Neural crest cell (in vitro differentiated cells): ENCODE results near the gene NOL9. TPM values are rescaled to one million over a fixed set of nuclear protein-coding genes. Genes with fewer than 3 reads are reported as not detected.
A peak's percentile ranks its signal among the peaks of the same experiment; 100 is the strongest.

ENCODE experiments used
- DNase-seq: peaks from one replicate; pipeline ENCODE4 v3.0.0; 2021; ENCODE audit warnings: low read depth, mixed read lengths, low spot score
- H3K27ac Mint-ChIP-seq: one replicate; pipeline ENCODE4 v1.8.0; 2021; ENCODE audit warnings: mild to moderate bottlenecking, mixed read lengths; ENCODE audit not compliant: unreplicated experiment
- H3K27me3 Mint-ChIP-seq: 2 replicates; pipeline ENCODE4 v1.8.0; 2021; ENCODE audit warnings: low read depth, mild to moderate bottlenecking, mixed read lengths
- H3K36me3 Mint-ChIP-seq: 2 replicates; pipeline ENCODE4 v1.8.0; 2021; ENCODE audit warnings: low read depth, mild to moderate bottlenecking, mixed read lengths
- H3K4me1 Mint-ChIP-seq: 2 replicates; pipeline ENCODE4 v1.8.0; 2021; ENCODE audit warnings: mixed read lengths
- H3K4me3 Mint-ChIP-seq: one replicate; pipeline ENCODE4 v1.8.0; 2021; ENCODE audit warnings: mild to moderate bottlenecking, mixed read lengths
- H3K9me3 Mint-ChIP-seq: 2 replicates; pipeline ENCODE4 v1.8.0; 2021; ENCODE audit warnings: mixed read lengths
- total RNA-seq: library from RNA; stranded (reverse); gene quantifications from 2 replicates; pipeline ENCODE4 v1.2.1, GENCODE V29; 2021
- TF ChIP-seq, protein P1 (sequence below): fragments of 200-600 bp; sonication (generic); conservative IDR thresholded peaks from 2 replicates; pipeline ENCODE4 v1.5.0; 2021; ENCODE audit warnings: antibody characterized with exemption, mild to moderate bottlenecking

Gene NOL9
- total RNA-seq, 1 donor from 2014 or later = 47.2 TPM

- peak overlapping the region; percentile 85 for H3K4me3 Mint-ChIP-seq
- H3K27me3 Mint-ChIP-seq = no peaks in the 10 kb centered on the region
- TF ChIP-seq, protein P1, sequence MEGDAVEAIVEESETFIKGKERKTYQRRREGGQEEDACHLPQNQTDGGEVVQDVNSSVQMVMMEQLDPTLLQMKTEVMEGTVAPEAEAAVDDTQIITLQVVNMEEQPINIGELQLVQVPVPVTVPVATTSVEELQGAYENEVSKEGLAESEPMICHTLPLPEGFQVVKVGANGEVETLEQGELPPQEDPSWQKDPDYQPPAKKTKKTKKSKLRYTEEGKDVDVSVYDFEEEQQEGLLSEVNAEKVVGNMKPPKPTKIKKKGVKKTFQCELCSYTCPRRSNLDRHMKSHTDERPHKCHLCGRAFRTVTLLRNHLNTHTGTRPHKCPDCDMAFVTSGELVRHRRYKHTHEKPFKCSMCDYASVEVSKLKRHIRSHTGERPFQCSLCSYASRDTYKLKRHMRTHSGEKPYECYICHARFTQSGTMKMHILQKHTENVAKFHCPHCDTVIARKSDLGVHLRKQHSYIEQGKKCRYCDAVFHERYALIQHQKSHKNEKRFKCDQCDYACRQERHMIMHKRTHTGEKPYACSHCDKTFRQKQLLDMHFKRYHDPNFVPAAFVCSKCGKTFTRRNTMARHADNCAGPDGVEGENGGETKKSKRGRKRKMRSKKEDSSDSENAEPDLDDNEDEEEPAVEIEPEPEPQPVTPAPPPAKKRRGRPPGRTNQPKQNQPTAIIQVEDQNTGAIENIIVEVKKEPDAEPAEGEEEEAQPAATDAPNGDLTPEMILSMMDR = no peak
- no peak overlapping the region for H3K27ac Mint-ChIP-seq
- H3K36me3 Mint-ChIP-seq = no peaks in the 10 kb centered on the region
- DNase-seq = no peak
- no peaks in the 10 kb centered on the region for H3K9me3 Mint-ChIP-seq
- H3K4me1 Mint-ChIP-seq = peaks cover 19% of the 10 kb centered on the region
Observed at GRCh38 chr1:6483017-6483760, 71.1 kb downstream of the NOL9 start.

DNA sequence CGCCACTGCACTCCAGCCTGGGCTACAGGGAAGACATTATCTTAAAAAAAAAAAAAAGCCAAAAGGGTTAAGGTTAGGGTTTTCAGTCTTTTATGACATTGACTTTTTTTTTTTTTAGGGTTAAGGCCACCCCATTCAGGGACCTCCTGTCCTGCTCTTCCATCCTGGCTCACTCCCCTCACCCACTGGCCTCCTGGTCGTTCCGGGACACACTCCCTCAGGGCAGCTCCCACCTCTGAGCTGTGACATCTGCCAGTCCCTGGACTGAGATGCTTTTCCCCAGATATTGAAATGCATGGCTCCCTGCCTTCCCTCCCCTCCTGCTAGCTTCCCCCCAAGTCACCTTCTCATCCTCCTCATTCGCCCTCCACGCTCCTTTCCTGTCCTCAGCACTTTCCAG, 72.5 kb downstream of the NOL9 start:
- Mint-ChIP-seq H3K9me3 (no peaks in the 10 kb centered on the region), H3K27me3 (no peaks in the 10 kb centered on the region), H3K4me1 (peaks cover 25% of the 10 kb centered on the region), H3K36me3 (no peaks in the 10 kb centered on the region), H3K27ac (no peak overlapping the region), H3K4me3 (peak overlapping the region; percentile 28)
- no peak for DNase-seq
- TF ChIP-seq, protein P1 = no peak

DNA sequence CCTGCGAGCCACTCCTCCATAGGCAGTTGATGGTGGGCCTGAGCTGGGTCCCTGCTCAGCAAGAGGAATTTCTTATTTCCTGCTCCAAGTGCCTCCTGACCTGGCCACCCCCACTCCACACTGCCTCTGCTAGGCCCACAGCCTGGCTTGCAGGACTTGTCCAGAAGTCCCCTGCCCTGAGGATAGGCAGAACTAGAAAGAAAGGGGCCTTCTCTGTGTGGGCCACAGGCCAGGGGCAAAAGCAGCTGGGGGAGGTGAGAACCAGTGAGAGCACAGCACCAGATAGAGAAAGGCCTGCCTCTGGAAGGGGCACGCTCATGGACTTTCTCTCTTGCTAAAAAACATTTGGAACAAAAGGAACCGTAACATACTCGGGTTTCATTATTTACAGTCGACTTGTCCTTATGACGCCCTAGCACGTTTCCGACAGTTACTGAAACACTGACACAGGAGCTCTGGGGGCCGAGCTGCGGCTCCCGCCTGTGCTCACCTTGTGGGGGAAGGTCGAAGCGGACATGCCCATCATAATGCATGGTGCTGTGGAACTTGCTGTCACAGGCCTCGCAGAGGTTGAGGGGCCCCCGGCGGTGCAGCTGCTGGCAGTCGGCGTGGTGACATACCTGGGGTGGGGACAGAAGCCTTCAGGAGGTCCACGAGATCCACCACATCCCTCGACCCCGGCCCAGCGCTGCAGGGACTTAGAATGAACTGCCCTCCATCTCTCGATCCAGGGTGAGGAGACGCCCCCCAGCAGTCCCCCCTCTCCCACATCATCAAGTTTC, 77.1 kb downstream of the NOL9 start:
- no peak overlapping the region for H3K4me3 Mint-ChIP-seq
- H3K36me3 Mint-ChIP-seq = no peaks in the 10 kb centered on the region
- H3K27ac Mint-ChIP-seq = peak overlapping the region; percentile 35
- TF ChIP-seq, protein P1 = no peak
- H3K4me1 Mint-ChIP-seq = peaks cover 16% of the 10 kb centered on the region
- H3K9me3 Mint-ChIP-seq = no peaks in the 10 kb centered on the region
- no peaks in the 10 kb centered on the region for H3K27me3 Mint-ChIP-seq
- DNase-seq = no peak

DNA sequence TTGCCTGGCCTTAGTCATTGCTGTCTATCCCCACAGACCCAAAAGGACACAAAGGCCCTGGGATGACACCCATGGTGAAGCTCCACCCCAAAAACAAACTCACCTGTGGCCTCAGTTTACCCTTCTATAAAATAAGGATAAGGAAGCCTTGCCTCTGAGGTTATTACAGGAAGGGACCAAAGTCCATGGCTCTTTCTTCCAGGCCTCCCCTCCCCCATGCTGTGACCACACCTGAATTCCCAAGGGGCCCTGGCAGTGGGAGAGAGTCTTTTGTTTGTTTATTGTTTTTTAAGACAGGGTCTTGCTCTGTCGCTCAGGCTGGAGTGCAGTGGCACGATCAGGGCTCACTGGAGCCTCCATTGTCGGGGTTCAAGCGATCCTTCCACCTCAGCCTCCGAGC, 77.8 kb downstream of the NOL9 start:
- H3K36me3 Mint-ChIP-seq = no peaks in the 10 kb centered on the region
- H3K4me1 Mint-ChIP-seq = peaks cover 13% of the 10 kb centered on the region
- TF ChIP-seq, protein P1 = no peak
- no peak for DNase-seq
- no peaks in the 10 kb centered on the region for H3K9me3 Mint-ChIP-seq
- H3K27ac Mint-ChIP-seq = no peak overlapping the region
- no peak overlapping the region for H3K4me3 Mint-ChIP-seq
- H3K27me3 Mint-ChIP-seq = no peaks in the 10 kb centered on the region

- H3K27ac Mint-ChIP-seq = no peak overlapping the region
- TF ChIP-seq, protein P1 = peak; percentile 94
- H3K36me3 Mint-ChIP-seq = no peaks in the 10 kb centered on the region
- H3K4me1 Mint-ChIP-seq = peaks cover 13% of the 10 kb centered on the region
- no peak overlapping the region for H3K4me3 Mint-ChIP-seq
- DNase-seq = peak; percentile 65
- no peaks in the 10 kb centered on the region for H3K27me3 Mint-ChIP-seq
- H3K9me3 Mint-ChIP-seq = no peaks in the 10 kb centered on the region
Observed at GRCh38 chr1:6475381-6476133, 78.8 kb downstream of the NOL9 start.
